GM19043 (cell line): Measurements from ENCODE around the gene RAB11FIP3.

ENCODE experiments used
- ATAC-seq: cut with Tn5 transposase; IDR thresholded peaks from one replicate; pipeline ENCODE4 v1.9.1; 2021; ENCODE audit warnings: low read depth; ENCODE audit not compliant: unreplicated experiment

RAB11FIP3 gene

DNA sequence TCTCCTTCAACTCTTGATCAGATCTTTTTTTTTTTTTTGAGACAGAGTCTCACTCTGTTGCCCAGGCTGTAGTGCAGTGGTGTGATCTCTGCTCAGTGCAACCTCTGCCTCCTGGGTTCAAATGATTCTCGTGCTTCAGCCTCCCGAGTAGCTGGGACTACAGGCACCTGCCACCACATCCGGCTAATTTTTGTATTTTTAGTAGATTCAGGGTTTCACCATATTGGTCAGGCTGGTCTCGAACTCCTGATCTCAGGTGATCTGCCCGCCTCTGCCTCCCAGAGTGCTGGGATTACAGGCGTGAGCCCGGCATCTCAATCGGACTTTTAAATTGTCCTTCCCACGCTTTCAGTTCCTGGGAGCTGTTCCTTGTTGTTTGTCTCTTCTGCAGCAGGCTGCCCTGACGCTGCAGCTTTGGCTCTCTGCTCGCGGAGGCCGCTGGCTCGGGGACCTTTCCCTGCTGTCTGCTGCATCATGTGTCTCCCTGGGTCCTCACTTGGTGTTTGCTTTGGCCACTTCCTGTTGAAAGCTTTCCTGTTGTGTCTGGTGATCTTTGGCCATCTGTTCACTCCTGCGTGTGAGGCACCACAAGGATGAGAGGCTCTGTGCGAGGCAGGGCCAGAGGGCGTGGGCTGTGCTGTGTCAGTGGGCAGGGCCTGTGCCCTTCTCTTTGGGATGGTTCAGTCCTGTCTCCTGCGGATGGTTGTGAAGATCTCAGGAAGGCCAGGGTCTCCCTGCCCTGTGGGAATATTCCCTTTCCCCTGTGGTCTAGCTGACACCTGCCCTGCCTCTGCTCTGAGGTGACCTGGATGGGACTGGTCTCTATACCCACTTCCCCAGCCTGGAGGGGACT lies 83.7 kb downstream of the RAB11FIP3 start:
- no peak for ATAC-seq

DNA sequence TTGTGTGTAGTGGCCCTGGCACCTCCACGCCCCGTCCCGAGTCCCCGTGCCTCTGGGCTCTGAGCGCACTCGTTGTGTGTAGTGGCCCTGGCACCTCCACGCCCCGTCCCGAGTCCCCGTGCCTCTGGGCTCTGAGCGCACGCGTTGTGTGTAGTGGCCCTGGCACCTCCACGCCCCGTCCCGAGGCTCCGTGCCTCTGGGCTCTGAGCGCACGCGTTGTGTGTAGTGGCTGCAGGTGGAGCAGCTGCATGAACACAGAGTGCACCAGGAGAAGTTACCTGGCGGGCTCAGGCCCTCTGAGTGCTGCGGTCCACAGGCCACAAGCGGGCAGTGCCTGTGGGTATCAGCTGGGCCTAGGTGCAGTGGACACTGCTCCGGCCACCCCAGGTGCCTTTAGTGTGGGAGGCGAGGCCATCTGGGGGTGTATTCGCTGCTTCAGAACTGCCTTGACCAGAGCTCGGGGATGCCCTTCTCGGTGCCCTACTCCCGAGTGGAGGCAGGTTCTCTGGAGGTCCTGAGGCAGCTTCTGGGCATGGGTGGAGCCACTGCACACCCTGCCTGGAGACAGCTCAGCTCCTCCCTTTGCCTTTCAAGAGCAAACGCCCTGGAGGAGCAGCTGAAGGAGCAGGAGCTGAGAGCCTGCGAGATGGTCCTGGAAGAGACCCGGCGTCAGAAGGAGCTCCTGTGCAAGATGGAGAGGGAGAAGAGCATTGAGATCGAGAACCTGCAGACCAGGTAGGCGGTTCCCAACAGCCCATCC lies 84.8 kb downstream of the RAB11FIP3 start:
- ATAC-seq, result no peak

DNA sequence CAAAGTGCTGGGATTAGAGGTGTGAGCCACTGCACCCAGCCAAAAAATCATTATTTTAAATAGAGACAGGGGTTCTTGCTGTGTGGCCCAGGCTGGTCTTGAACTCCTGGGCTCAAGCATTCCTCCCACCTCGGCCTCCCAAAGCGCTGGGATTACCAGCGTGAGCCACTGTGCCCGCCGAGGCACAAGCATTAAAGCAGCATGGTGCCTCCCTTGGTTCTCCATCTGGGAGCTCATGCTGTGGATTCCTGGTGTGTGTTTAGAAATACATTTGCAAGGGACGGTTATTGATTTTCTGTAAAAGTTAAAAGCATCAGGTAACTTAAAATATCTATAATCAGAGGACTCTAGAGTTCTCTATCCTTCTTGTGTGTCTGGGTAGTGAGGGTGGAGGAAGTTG lies 87.4 kb downstream of the RAB11FIP3 start:
- ATAC-seq, result no peak

DNA sequence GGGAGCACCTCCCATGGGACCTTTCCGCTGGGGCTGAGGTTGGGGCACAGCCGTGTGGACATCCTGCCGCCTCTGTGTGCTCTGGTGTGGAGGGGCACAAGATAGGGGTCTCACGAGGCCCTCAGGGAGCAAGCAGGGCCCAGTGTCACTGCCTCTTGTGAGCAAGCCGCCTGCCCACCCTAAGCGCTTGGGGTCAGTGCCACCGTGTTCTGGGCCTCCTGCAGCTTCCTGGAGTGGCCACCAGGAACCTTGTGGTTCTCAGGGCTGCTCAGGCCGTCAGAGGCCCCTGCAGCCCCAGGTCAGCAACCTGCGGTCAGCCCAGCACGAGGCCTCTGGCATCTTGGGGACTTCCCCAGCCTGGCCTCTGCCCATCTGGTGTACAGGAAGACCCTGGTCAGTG lies 88.5 kb downstream of the RAB11FIP3 start:
- ATAC-seq, result no peak

DNA sequence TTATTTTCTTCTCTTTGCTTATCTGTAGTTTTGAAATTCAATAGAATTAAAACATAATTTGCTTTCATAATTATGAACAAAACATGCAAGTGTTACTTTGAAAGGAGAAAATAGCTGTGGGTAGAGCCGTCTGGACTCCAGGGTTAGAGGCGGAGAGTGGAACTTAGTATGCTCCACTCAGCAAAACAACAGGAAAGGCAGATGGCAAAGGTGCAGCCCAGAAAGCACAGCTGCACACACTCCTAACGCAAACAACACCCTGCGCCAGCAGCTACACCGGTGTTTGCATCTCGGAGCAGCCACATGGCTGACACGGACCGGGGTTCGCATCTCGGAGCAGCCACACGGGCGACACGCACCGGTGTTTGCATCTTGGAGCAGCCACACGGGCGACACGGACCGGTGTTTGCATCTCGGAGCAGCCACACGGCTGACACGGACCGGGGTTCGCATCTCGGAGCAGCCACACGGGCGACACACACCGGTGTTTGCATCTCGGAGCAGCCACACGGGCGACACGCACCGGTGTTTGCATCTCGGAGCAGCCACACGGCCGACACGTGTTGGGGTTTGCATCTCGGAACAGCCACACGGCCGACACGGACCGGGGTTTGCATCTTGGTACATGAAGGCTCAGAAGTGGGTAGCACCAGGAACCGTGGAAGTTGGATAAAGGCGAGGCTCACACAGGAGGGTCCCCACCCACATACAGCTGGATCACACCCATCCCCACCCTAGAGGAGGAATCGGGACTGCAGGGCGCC lies 89.9 kb downstream of the RAB11FIP3 start:
- no peak for ATAC-seq

DNA sequence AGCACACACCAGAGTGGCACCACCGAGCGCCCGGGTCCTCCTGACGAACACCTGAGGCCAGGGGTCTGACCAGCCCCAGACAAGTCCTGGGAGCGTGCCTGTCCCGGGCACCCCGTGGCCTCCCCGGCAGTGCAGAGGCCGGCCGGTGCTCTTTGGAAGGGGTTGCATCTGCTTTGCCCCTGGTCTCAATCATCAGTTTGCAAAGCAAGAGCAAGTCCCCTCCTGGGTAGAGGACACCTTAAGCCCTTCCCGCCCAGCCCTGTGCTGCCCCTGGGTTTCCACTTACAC lies 90.4 kb downstream of the RAB11FIP3 start:
- no peak for ATAC-seq

DNA sequence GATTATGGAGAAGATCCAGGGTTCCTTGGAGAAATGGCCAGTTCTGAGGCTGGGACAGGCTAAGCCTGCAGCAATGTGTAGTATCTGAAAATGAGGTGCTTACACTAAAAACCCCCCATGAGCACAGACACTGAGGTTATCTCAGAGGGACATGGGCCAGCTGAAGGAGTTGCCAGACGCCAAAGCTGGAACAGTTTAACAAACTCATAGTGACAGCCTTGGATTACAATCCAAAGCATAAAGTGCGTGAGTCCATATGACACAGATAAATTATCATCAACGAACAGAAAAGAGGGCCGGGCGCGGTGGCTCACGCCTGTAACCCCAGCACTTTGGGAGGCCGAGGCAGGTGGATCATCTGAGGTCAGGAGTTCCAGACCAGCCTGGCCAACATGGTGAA lies 90.9 kb downstream of the RAB11FIP3 start:
- ATAC-seq, result no peak

DNA sequence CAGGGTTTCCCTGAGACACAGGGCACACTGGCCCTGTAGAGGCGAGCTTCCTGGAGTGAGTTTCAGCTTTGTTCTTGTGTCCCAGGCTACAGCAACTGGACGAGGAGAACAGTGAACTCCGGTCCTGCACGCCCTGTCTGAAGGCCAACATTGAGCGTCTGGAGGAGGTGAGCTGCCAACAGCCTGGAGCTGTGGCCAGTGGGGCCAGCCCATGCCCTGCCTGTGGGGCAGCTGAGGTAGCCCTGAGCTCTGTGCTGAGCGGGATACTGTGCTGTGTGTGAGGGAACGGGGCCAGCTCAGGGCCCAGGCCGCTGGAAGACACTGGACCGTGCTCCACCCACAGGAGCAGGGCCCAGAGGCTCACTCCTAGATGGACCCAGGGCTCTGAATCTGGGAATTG lies 93.4 kb downstream of the RAB11FIP3 start:
- no peak for ATAC-seq

DNA sequence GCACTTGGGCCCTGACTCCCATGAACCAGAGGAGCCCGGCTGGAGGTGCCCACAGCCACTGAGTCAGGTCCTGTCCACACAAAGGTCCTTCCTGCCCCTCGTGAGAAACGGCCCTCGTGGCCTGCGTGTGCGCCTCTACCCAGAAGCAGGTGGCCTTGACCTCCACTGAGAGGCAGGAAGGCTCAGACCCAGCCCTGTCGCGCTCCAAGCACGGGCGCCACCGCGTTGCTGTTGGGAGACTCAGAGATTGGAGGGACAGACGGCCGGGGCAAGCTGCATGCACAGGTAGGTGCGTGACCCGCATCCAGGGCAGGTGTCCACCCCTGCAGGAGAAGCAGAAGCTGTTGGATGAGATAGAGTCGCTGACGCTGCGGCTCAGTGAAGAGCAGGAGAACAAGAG lies 94.0 kb downstream of the RAB11FIP3 start:
- no peak for ATAC-seq

DNA sequence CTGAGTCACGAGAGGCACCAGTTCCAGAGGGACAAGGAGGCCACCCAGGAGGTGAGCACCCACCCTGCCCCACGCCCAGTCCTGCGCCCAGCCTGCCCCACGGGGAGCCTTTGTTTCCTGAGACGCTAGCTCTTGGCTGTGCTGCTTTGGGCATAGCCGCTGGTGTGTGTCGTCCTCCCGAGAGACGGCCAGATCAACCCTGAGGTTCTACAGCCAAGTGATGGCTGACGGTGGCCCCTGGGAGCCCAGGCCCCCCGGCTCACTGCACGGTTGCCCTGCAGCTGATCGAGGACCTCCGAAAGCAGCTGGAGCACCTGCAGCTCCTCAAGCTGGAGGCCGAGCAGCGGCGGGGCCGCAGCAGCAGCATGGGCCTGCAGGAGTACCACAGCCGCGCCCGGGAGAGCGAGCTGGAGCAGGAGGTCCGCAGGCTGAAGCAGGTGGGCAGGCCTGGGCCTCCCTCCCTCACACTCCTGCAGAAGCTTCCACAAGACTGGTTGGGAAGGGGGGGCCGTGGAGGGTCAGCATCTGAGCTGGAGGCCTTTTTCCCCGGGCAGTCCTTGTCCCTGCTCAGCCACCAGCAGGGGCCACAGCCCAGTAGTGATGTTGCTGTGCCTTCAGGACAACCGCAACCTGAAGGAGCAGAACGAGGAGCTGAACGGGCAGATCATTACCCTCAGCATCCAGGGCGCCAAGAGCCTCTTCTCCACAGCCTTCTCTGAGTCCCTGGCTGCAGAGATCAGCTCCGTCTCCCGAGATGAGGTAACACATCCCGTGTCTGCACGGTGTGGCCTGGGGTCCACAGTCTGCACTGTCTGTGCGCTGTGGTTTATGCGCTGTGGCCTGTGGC lies 94.6 kb downstream of the RAB11FIP3 start:
- no peak for ATAC-seq

DNA sequence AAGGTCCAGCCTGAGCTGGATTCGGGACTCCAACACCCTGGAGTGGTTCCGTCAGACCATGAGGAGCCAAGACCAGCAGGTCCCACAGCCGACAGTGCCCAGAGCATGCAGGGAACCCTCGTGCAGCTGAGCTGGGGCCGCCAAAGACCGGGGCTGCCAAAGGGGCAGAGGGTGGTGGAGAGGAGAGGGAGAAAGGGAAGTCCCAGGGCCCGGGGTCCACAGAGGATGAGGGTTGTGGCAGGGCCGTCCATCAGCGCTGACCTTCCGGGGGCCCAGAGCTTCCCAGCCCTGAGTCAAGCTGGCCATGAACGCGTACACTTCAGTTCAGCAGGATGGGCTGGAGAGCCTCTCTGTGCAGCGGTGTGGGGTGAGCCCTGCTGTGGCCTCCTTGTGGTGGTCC lies 95.4 kb downstream of the RAB11FIP3 start:
- ATAC-seq, result no peak

DNA sequence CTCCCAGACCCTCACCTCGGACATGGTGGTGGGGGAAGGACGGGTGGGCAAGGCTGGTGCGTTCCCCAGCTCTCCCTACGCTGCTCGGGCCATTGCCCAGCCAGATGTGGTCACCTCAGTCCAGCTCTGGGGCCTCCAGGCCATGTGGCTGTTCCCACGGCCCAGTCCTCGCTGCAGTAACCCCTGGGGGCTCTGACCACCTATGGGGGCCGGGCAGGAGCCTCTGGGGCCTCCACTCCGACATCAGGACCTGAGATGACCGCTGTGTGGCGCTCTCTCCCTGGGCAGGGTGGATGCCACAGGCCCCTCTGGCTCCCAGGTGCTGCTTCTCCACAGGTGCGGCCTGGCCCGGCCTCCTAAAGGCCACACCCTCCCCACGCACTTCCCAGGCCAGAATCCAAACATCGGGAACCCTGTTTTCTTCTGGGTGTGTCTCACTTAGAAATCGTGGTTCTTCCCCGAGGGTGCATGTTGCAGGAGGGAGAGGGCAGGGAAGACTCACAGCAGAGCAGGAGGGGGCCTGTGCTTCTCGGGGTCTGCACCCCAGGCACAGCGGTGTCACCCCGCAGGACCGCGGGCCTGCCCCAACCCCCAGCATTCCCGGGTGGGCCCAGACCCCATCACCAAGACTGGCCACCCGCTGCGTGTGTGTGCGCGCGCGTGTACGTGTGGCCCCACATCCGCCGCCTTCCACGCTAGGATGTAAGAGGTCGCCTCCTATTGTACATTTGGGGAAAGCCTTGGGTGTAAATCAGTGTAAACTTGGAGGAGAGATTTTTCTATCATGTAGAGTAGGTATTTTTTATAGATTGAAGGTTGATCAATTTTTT lies 96.1 kb downstream of the RAB11FIP3 start:
- ATAC-seq, result no peak

DNA sequence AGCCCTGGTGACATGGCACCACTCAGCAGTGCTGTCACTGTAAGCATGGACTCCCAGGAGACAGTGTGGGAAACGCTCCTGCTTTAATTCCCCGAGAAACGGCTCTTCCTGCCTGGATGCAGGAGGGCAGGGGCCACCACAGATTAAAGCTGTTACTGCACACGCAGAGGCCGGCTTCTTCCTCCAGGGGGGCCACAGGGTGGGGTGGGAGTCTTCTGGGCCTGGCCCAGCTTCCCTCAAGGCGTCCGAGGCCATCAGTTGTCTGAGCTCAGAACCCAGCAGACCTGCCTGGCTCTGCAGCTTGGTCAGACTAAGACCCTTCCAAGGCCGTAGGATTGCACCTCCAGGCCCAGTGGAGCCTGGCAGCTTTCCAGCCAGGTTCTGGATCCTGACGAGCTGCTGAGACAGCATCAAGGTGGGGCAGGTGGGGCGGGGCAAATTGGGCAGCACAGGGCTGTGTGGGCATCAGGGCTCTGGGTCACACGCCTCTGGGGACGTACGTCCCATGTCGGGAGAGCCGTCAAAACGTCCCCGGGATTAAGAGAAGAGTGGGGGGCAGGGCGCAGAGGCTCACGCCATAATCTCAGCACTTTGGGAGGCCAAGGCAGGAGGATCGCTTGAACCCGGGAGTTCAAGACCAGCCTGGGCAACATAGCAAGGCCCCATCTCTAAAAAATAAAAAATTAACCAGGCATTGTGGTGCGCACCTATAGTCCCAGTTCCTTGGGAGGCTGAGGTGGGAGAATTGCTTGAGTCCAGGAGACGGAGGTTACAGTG lies 97.1 kb downstream of the RAB11FIP3 start:
- no peak for ATAC-seq

DNA sequence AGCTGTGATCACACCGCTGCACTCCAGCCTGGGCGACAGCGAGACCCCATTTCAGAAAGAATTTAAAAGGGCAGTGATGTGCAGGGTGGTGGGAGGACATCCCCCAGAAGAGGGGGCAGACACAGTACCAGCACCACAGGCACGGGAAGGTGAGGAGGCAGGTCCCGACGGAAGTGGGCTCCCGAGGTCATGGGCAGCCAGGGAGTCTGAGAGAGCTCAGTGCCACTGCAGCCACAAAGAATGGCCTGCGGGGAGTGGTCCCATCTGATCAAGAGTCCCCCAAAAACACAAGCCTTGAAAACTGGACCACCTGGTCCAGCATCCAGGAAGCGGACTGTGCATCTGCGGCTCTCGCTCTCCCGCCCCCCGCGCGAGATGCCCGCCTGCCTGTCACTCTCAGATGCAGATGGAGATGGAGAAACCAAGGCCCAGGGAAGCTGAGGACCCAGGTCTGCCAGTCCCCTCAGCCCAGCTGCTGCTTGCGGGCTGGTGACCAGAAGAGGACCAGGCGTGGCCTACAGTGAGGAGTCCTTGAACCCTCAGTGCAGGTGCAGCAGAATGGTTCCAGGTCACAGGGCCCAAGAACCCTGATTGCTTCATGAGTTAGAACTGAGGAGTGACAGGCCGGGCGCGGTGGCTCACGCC lies 97.8 kb downstream of the RAB11FIP3 start:
- ATAC-seq, result no peak

DNA sequence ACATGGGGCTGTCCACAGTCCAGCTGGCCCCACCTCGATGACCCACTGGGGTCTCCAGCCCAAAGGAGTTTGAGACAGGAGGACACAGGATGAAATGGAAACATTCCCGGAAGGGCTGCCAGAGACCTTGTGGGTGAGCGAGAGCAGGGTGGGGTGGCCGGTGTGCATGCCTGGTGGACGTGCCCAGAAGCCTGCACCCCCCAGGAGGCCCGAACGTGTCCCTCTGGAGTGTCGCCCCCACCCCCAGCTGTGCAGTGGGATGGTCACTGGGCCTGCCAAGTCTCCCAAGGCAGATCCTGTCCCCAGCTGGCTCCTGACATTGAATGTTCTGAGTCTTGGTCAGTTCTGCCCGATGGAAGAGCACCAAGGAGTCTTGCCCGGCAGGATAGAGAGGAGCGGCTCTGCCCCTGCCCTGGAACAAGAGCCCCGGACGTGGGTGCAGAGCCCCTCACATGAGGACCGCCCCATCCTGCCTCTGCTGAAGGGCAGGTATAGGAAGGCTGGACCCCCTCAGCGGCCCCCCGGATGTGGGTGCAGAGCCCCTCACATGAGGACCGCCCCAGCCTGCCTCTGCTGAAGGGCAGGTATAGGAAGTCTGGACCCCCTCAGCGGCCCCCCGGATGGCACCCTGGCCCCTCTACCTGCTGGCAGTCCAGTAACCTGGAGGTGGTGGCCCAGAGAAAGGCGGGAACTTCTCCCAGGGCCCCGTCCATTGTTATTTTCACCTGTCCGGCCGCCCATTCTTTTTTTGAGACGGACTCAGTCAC lies 99.0 kb downstream of the RAB11FIP3 start:
- no peak for ATAC-seq

DNA sequence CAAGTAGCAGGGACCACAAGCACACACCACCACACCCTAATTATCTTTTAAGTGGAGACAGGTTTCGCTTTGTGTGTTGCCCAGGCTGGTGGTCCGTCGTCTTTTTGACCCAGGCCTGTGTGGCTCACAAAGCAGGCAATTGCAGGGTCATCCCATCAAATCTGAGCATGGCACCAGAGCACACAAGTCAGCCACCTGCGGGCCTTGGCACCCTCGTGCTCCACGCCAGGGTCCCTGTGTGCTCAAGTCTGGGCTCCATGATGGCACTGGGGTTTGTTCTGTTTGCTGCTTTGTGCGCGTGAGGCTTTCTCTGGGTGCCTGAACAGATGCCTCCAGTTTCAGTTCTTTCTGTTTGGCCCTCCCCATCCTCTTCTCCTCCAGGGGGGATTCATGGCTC lies 99.7 kb downstream of the RAB11FIP3 start:
- ATAC-seq, result no peak

DNA sequence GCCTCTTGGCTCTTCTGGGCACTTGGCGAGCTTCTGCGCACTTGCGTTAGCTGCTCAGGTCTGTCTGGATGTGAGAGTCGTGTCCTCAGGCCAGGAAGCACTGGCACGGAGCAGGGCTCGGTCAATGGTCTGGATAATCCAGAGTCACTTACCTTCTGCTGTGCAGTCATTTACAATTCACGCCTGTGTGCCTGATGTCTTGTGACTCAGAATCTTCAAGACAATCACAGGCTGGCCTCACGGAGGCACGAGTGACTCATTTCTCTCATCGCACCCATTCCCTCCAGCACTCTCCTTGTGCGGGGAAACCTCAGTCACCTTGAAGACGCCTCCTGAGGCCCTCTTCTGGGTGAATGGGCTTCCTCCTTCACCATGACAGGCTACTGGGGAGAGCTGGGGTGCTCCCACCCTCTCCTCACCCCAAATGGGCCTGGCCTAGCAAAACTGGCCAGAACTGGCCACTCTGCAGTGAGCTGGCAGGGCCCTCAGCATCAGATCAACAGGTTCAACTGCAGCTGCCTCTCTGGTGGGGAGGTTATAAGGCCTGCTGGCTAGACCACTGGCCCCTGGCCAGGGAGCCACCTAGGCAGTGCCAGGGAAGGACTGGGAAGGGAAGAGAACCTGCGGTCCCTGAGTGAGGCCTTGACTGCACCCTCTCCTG lies 100.2 kb downstream of the RAB11FIP3 start:
- no peak for ATAC-seq
